Activated CD4-positive, alpha-beta T cell treated with anti-CD3 and anti-CD28 coated beads, Interleukin-2, amount 50 U/mL, for 16 hours (primary cell): Measurements from ENCODE around the gene PRRC2A.

Experiments used
- DNase-seq: peaks from one replicate; pipeline ENCODE4 v3.0.0-alpha.2; 2020

The PRRC2A gene

DNA sequence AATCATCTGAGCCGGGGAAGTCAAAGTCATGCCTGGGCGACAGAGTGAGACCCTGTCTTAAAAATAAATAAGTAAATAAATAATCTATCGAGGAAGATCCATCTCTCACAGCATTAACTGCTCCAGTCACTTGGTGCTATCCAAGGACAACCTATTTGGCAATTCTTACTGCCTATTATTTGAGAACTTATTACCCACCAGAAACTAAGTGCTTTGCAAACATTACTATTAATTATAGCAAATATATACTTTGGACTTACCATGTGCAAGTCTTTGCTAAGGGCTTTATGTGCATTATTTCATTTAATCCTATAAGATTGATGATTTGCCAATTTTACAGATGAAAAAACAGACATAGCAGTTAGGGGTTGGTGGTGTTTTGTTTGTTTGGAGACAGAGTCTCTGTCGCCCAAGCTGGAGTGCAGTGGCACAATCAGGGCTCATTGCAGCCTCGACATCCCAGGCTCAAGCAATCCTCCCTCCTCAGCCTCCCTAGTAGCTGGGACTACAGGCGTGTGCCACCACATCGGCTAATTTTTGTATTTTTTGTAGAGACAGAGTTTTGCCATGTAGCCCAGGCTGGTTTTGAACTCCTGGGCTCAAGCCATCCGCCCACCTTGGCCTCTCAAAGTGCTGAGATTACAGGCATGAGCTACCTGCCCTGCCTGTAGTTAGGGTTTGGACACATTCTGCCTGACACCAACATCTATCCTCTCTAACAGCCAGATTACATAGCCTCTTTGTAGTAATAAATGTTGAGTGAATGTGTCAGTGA lies 34.2 kb downstream of the PRRC2A start:
- no peak for DNase-seq

DNA sequence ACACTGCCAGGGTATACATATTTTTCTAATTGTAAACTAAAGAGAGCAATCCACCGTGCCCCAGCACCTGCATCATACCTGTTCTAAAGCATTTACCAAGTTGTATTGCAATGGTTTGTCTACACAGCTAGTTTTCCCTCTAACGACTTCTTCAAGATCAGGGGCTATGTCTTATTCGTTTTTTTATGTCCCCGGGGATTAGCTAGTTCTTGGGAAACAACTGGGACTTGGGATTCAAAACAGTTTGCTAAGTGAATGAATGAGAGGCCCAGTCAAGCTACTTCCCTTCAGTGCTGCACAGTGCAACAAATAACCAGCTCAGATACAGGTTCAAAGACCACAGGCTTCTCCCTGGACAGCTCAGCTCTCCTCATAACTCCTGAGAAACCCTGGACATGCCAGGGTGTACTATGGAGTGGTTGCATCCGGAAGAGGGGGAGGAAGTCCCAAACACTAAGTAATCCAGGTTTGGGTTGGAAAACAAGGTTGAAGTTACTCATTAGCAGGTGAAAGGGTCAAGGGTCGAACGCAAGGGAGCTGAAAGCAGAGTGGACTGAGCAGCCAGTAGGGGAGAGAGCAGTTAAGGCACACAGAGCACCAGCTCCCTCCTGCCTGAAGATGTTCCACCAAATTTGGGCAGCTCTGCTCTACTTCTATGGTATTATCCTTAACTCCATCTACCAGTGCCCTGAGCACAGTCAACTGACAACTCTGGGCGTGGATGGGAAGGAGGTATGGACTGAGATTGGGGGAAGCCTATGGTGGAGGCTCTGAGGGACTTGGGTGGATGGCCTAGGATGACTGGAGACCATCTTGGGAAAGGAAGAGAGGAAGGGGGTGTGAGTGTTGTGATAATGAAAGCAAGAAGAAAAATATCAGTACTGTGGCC lies 35.1 kb downstream of the PRRC2A start, which contains the start of gene APOM:
TSS of gene APOM (plus strand) at position 546 of the 889 bp plus-strand sequence. CDS start at position 619, 73 bp downstream.
- DNase-seq = no peak

DNA sequence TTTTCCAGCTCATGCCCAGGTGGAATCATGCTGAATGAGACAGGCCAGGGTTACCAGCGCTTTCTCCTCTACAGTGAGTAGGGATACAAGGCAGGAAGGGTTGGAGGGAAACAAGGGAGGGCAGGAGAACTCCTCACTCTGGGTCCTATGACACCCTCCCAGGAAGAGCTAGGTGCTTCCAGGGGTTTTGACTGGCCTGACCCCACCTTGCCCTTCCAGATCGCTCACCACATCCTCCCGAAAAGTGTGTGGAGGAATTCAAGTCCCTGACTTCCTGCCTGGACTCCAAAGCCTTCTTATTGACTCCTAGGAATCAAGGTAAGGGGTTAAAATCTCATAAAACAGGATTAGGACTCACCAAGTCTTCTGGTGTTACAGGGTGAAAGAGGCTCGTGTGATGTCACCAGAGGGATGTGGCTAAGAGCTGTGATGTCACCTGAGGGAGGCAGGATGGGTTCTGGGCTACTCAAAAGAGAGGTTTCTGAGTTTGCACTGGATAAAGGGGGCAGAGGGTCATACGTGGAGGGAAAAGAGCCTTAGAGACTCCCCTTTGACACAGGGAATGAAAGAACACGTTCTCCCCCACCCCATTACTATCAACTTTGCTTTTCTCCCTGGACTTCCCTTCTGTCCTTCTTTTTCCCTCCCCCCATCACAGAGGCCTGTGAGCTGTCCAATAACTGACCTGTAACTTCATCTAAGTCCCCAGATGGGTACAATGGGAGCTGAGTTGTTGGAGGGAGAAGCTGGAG lies 37.1 kb downstream of the PRRC2A start:
- DNase-seq = peak; percentile 50

DNA sequence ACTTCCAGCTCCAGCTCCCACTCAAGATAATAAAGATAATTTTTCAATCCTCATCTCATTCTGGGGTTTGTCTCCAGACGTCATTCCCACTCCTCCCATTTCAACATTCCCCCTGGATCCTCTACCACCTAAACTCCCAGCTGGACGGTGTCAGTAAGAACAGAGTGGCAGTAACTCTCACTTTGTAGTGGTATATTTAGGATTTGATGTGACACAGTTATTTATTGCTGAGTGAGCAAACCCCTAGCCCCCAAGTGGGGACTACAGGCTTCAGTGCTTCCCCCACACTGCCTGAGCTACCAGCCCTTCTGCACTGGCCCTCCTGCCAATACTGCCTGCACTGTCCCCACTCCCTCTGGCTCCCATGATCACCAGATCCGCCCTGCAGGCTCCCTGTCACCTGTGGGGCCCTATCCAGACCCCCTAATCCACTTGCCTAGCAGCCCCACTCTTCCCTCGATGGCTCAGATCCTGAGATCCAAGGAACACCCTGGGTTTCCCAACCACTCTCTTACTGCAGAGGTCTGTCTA lies 37.7 kb downstream of the PRRC2A start:
- DNase-seq = no peak

DNA sequence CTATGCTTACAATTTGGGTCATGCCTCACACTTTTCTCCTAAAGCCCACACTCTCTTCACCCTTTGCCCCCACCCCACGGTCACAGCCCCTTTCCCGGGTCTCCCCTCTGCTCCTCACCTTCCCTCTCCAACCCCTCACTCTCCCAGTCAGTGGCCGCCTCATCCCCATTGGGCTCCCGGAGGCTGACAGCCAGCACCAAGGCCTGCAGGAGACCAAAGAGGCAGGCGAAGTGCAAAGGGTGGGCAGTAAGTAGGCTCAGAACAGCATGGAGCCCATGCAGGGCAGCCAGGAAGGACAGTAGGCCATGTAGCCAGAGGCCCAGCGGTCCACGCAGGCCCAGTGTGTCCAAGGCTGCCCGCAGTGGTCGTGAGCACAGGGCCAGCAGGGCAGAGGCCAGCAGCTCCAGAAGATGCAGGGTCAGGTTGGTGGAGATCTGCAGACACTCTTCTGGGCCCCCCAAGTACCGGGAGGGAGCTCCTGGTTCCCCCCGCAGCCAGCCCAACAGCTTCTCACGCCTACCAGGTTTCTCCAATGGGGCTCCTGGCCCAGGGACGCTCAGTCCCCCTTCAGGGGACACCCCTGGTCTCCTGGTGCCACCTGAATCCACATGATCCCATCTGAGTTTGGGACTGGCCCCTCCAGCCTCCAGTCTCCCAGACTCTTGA lies 38.6 kb downstream of the PRRC2A start:
- DNase-seq = no peak

DNA sequence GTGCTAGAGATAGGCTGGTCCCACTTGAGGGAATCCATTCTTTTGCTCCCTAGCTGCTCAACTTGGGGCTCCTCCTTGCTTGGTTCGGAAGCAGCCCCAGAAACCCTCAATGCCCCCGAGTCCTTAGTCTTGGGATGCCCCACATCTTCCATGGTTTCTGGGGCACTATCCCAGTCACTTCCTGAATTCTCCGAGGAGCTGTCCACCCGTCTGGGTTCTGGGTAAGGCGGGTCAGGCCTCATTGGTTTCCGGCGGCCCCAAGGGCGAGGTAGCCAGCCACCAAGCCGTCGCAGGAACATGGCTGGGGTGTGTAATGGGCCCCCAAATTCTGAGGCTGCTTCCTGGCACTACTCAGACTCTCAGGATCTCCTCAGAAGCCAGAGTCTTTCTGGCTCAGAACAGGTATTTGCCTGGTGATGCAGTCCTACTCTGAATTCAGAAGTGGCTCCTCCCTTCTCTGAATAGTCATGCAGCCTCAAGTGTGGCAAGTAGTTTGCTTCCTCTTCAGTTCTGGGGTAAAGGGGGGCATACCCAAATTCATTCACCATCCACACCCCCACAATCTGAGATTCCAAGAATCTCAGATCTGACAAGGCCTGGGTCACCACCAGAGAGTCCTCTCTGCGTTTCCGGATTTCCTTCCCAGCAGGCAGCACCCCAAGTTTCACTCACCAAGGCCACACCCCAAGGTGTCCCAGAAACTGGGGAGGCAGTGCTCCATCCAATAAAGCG lies 39.3 kb downstream of the PRRC2A start:
- DNase-seq = peak; percentile 48

DNA sequence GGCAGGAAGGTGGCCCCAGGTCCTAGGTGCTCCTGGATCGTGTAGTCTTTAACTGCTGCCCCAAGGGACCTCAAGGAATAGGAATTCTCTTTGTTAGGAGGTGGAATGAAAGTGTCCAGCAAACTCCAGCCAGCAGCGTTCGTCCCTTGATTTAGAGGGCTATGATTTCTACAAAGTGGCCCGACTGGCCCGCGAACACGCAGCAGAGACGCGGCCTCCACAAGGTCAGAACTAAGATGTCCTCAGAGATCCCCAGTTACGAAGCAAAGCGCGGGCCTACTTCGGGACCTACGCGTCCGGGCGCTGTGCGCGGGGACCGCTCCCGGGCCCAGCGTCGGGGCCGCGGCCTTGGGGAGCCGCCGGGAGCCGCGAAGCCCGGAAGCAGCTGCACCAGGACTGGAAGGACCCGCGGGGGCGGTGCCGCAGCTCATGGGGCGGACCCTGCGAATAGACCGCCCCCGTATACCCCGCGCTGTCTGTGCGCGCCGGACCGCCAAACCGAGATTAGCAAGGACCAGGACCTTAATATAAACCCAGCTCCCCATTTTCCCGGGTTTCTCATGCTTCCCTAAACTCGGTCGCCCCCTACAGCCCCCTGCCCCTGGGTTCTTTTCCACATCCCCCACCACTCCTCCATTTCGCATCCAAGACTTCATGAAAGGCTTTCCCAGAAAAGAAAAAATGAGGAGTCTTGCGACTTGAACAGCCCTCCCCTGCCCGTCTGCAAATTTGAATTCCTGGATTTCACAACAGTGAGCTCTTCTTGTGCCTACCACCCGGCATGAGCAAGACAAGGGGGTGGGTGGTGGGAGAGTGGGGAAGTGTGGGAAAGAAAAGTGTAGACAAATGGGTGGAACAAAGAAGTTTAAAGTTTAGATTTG lies 40.1 kb downstream of the PRRC2A start, which contains the start of gene C6orf47:
TSS of gene C6orf47 (minus strand) at position 398 of the 881 bp plus-strand sequence. CDS start 831 bp downstream, outside the sequence.
- peak; percentile 85 for DNase-seq

DNA sequence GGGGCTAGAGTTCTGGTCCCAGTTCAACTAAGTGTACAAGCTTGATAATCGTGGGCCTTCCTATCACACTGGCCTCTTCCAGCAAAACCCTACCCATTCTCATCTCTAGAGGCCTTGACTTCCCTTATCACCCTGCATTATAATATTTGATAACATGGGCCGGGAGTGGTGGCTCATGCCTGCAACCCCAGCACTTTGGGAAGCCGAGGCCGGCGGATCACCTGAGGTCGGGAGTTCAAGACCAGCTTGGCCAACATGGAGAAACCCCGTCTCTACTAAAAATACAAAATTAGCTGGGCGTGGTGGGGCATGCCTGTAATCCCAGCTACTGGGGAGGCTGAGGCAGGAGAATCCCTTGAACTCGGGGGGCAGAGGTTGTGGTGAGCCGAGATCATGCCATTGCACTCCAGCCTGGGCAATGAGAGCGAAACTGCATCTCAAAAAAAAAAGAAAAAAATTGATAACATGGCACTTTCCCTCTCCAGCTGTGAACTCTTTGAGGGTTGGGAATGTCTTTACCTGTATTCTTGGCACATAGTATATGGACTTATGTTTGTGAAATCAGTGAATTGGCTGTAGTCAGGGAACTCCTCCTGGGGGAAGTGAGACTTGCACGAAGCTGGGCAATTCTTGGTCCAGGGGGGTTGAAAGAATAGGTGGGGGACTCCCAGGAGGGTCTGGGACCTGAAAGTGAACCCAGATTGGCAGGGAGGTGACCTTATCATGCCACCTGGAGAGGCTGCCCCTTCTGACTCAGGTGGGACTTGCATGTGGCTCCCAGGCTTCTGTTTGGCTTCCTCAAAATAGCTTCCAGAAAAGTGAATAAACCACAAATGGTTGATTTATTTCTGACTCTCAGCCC lies 41.0 kb downstream of the PRRC2A start:
- no peak for DNase-seq

DNA sequence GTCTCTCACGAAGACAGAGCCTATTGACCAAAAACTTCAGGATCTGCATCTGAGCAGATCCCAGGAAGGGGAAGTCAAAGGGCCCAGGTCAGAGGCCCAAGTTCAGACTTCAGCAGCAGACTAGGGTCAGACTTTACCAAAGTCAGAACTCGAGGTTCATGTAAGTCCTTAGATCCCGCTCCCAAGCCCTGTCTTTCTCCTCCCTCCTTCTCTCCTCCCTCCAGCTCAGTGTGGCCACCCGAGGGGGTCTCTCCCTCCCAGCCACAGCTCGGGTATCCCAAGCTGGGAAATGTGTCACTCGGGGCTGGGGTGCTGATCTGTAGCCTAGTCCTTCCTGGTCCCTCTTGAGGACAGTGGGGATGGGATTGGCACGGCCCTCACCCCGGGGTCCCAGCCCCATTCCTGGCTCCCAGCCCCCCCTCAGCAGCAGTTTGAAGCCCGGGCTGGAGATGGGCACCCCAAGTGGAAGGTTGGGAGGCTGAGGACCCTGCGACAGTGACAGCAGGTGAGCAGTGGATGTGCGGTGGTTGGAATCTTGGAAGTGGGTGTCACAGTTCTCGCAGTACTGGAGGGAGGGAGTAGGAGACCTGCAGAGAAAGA lies 41.7 kb downstream of the PRRC2A start:
- DNase-seq = no peak

DNA sequence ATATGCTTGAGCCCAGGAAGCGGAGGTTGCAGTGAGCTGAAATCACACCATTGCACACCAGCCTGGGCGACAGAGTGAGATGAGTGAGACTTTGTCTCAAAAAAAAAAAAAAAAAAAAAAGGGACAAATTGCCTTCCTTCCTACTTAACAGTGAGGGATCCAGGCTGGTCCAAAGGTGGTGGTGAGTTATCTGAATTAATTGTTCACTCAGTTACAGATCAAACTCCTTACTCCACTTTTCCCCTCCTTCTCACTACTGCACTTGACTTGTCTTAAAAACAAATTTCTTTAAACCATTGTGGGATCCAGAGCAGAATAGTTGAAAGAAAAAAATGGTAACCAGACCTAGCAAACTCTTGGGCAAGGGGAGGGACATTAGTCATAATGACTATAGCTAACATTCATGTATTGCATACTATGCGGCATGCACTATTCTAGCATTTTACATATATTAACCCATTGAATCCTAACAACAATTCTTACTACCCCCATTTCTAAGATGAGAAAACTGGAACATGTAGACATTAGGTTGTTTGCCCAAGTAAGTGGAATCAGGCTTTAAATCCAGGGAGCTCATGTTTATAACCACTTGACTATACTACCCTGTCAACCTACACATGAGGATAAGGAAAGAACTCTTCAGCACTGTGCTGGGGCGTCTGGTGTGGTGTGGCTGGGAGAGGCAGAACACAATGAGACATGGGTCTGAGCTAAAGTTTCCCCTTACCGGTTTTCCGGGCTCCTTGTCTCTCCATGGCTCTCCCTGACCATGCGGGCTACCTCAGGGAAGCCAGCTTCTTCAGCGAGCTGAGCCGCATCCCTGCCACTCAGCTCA lies 42.8 kb downstream of the PRRC2A start:
- DNase-seq = no peak

DNA sequence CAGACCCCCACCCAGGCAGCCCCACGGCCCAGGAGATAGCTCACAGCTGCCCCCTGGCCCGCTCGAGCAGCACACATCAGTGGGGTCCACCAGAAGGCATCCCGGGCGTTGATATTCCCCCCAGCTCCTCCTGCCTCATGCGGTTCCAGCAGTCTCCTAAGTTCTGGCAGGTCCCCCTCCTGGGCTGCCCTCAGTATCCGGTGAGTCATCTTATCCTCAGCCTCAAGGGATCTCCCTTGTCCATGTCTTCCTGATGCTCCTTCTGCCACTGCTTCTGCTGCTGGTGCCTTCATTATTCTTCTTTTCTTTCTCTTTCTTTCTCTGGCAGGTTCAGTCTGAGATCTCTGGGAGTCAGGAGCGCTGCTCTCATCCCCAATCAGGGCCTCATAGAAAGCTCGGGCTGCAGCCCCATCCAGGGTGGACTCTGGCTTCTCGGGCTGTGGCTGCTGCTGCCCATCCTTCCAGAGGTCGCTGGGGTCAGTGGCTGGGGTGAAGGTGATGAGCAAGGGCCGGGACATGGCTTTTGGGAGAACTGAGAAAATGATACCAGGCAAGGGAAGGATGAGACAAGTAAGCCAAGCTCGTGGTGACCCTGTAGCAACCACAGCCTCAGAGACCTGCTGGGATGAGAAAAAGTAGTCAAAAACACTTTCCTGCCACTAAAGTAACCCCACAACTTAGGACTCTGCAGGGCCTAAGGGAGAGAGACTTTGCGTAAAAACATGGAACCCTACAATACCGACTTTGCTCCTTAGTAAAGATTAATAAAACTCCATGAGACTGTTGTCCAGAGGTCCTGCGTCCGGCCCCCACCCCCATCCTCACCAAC lies 43.7 kb downstream of the PRRC2A start:
- DNase-seq = no peak

DNA sequence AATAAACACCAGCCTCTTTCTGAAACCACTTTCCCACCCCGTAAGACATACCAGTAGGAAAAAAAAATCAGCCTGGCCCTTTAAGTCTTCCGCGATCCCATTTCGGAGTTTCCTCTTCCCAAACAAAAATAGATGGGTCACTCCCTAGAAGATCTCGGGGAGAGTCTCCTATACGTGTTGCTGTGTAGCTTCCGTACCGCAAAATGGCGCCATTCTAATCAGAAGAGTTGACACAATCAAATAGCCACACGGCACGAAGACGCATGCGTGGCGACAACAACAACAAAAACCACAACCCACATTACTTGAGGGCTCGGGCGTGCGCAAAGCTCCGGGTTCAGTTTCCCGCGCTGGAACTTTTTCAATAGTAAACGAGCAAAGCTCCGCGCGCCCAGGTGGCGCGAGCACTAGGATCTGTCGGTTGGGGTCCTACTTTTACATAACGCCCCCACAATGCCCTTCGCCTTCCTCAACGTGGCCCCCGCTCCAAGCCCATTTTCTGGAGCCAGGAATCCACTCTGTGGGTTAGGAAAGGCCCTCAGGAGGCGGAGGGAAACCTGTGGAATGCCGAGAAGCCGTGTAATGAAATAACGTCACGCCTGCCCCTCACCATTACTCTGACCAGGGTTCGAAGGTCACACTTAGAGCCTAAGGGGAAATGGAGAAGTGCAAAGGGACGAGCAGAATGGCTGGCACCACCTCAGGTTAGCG lies 44.4 kb downstream of the PRRC2A start, which contains the start of gene GPANK1:
TSS of gene GPANK1 (minus strand) at position 208 of the 711 bp plus-strand sequence. CDS start 519 bp downstream, outside the sequence.
- peak; percentile 95 for DNase-seq

DNA sequence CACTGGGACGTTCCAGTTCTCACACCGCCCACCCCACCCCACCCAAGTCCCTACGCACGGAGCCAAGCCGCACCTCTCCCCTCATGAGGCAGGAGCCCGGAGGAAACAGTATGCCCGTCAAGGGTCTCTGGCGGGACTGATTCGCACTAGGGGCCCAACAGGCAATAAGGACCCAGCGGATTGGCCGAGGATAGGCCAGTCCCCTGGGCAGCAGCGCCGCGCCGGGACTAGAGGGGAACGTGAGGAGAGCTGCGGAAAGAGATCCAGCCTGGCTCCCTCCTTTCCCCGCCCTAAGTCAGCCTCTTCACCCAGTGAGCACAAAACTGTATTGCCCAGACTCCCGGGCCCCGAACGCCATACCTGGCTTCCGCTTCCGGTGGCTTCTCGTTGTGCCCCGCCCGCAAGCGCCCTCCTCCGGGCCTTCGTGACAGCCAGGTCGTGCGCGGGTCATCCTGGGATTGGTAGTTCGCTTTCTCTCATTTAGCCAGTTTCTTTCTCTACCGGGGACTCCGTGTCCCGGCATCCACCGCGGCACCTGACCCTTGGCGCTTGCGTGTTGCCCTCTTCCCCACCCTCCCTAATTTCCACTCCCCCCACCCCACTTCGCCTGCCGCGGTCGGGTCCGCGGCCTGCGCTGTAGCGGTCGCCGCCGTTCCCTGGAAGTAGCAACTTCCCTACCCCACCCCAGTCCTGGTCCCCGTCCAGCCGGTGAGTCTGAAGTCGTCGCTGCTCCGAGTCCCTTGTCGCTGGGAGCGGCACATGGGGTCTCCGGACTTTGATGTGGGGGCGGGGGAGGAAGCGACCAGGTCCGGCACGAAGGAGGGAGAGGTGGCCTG lies 45.2 kb downstream of the PRRC2A start, which contains the start of gene CSNK2B:
TSS of gene CSNK2B (plus strand) at position 580 of the 836 bp plus-strand sequence. CDS start 752 bp downstream, outside the sequence.
- DNase-seq = peak; percentile 99

DNA sequence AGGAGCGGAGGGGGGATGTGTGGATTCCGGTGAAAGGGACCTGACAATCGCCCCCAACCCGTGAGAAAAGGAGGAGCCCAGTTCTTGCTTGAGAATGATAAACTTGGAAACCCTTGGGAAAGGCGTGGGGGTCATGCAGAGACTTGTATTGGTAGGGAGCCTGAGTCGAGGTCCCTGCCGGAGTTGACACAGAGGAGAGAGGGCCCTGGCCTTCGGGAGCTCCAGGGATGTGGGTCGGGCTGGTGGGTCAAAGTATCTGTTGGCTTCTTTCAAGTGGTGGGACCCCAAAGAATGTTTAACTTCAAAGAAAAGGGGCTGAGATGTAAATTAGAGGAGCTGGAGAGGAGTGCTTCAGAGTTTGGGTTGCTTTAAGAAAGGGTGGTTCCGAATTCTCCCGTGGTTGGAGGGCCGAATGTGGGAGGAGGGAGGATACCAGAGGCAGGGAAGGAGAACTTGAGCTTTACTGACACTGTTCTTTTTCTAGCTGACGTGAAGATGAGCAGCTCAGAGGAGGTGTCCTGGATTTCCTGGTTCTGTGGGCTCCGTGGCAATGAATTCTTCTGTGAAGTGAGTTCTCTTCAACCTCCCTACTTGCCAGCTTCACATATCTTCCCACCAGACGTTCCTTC lies 45.9 kb downstream of the PRRC2A start:
- DNase-seq = no peak

DNA sequence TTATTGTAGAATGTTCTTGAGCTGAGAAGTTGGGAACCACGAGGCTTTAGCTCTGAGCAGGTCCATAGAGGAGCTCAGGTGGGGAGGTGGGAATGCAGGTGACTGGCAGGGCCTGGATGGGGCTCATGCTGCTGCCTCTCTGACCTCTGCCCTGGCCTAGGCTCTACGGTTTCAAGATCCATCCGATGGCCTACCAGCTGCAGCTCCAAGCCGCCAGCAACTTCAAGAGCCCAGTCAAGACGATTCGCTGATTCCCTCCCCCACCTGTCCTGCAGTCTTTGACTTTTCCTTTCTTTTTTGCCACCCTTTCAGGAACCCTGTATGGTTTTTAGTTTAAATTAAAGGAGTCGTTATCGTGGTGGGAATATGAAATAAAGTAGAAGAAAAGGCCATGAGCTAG lies 49.2 kb downstream of the PRRC2A start, which contains the start of gene LY6G5B:
TSS of gene LY6G5B (plus strand) at position 301 of the 400 bp plus-strand sequence. CDS start 975 bp downstream, outside the sequence.
- no peak for DNase-seq
